HG03045 (cell line): ENCODE data around the gene NTN5.
A peak's percentile ranks its signal among the peaks of the same experiment; 100 is the strongest.
"Not testable (repeated sequence)": the region's sequence is repeated elsewhere in the genome, so short reads cannot be mapped to it uniquely, and the experiment has no call there.

Experiments used
- ATAC-seq: cut with Tn5 transposase; IDR thresholded peaks from one replicate; pipeline ENCODE4 v1.9.1; 2021; ENCODE audit warnings: mild to moderate bottlenecking, moderate library complexity; ENCODE audit not compliant: unreplicated experiment

The NTN5 gene

GRCh38 chr19:48670699-48671445 is 1.9 kb downstream of the NTN5 start:
- no peak for ATAC-seq

GRCh38 chr19:48669903-48670668 is 2.7 kb downstream of the NTN5 start:
- ATAC-seq, result no peak

- no peak for ATAC-seq
Measured at GRCh38 chr19:48668761-48669160, 4.1 kb downstream of the NTN5 start.

- no peak for ATAC-seq
Measured at GRCh38 chr19:48668332-48668731, 4.5 kb downstream of the NTN5 start.

GRCh38 chr19:48665786-48666185 is 7.0 kb downstream of the NTN5 start:
- ATAC-seq, result no peak

GRCh38 chr19:48664476-48664875 is 8.3 kb downstream of the NTN5 start:
- ATAC-seq, result no peak

GRCh38 chr19:48663667-48664066 is 9.2 kb downstream of the NTN5 start:
- no peak for ATAC-seq

GRCh38 chr19:48661711-48662090 is 11.1 kb downstream of the NTN5 start:
- ATAC-seq, result no peak

- ATAC-seq, result peak; percentile 78
Measured at GRCh38 chr19:48660852-48661710, 11.7 kb downstream of the NTN5 start.

- ATAC-seq, result no peak
Measured at GRCh38 chr19:48659768-48660167, 13.0 kb downstream of the NTN5 start.

GRCh38 chr19:48658483-48658882 is 14.3 kb downstream of the NTN5 start:
- no peak for ATAC-seq

- ATAC-seq, result not testable (repeated sequence)
Measured at GRCh38 chr19:48657828-48658227, 15.0 kb downstream of the NTN5 start.

- no peak for ATAC-seq
Measured at GRCh38 chr19:48656840-48657474, 15.9 kb downstream of the NTN5 start.

- ATAC-seq, result no peak
Measured at GRCh38 chr19:48654299-48655059, 18.3 kb downstream of the NTN5 start.

GRCh38 chr19:48651683-48652048 is 21.2 kb downstream of the NTN5 start:
- ATAC-seq, result no peak

- no peak for ATAC-seq
Measured at GRCh38 chr19:48650974-48651682, 21.7 kb downstream of the NTN5 start.

- no peak for ATAC-seq
Measured at GRCh38 chr19:48648134-48648533, 24.7 kb downstream of the NTN5 start.

- ATAC-seq, result no peak
Measured at GRCh38 chr19:48646722-48647216, 26.0 kb downstream of the NTN5 start.

- ATAC-seq, result peak; percentile 76
Measured at GRCh38 chr19:48646001-48646721, 26.7 kb downstream of the NTN5 start, which contains the start of gene CA11. Gene CA11 (minus strand): TSS chr19:48646187. CDS start chr19:48645632, 555 bp downstream.
